GM19324 (cell line): ENCODE results near the gene LYPD4.

Experiments used
- ATAC-seq: cut with Tn5 transposase; IDR thresholded peaks from one replicate; pipeline ENCODE4 v1.9.1; 2021; ENCODE audit warnings: mild to moderate bottlenecking, moderate library complexity; ENCODE audit not compliant: unreplicated experiment, low FRiP score

LYPD4 gene, protein sequence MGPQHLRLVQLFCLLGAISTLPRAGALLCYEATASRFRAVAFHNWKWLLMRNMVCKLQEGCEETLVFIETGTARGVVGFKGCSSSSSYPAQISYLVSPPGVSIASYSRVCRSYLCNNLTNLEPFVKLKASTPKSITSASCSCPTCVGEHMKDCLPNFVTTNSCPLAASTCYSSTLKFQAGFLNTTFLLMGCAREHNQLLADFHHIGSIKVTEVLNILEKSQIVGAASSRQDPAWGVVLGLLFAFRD

DNA sequence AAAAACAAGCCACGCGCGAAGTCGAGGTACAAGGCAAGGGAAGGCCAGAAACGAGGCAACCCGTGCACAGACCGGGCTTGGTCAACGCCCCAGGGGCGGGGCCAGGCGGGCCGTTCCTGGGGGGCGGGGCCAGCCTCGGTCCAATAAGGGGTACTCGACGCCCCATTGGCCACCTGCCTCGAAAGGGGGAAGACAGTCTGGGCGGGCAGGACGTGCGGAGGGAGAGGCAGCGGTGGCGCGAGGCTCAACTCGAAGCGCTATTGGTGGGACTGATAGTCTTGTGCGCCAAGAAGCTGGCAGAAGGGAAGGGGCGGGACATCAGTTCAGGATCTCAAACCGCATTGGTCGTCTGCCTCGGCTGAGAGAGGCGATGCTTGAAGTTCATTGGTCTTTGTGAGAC, at the start of gene LYPD4:
Gene LYPD4 (minus strand): TSS at position 83 of the 400 bp plus-strand sequence. CDS start 5,398 bp downstream, outside the sequence.
- no peak for ATAC-seq

DNA sequence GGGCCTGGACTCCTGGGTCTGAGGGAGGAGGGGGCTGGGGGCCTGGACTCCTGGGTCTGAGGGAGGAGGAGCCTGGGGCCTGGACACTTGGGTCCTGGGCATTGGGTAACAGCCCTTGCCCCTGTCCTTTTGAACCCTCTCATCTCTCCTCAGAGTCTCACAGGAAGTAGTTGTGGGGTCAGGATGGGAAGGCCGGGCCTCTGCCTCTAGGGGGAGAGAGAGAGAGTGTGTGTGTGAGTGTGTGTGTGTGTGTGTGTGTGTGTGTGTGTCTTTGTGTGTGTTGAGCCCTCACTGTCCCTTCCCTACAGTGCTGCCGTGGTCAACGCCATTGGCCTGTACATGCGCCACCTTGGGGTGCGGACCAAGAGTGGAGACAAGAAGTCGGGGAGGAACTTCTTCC, 49.4 kb upstream of the LYPD4 start:
- no peak for ATAC-seq

DNA sequence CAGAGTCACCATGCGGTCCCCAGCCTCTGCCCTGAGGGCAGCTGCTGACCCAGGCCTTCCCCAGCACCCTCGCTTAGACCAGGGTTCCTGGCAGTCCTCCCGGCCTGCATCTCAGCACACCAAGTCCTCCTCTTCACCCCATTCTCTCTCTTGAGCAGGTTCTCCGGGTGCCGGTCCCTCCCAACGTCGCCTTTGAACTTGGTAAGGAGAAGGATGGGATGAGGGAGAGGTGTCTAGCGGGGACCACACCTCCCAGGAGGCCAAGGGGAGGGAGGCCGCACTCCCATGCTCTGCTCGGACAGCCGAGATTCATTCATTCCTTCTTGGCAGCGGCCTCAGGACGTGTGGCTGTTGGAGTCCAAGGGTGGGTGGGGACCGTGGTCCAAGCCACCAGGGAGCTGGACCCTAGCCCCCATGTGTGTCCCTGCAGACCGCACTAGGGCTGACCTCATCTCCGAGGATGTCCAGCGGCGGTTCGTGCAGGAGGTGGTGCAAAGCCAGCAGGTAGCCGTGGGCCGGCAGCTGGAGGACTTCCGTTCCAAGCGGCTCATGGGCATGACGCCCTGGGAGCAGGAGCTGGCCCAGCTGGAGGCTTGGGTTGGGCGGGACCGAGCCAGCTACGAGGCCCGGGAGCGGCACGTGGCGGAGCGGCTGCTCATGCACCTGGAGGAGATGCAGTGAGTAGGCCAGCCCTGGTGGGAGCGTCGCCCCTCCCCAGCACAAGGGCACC, 47.9 kb upstream of the LYPD4 start:
- ATAC-seq, result no peak

DNA sequence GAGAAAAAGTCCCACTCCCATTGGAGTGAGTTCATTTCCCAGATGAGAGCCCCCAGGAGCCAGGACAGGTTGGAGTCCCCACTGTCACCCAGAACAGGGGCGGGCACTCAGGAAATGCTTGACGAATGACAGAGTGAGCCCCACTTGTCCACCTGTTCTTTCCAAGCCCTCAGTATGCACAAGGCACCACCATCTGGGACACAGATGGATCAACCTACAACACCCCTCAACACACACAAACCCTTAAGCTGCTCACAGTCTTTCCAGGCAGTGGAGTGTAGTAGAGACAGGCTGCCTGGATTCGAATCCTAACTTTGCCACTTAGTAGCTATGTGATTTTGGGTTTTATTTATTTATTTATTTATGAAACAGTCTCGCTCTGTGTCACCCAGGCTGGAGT, 46.5 kb upstream of the LYPD4 start:
- no peak for ATAC-seq

DNA sequence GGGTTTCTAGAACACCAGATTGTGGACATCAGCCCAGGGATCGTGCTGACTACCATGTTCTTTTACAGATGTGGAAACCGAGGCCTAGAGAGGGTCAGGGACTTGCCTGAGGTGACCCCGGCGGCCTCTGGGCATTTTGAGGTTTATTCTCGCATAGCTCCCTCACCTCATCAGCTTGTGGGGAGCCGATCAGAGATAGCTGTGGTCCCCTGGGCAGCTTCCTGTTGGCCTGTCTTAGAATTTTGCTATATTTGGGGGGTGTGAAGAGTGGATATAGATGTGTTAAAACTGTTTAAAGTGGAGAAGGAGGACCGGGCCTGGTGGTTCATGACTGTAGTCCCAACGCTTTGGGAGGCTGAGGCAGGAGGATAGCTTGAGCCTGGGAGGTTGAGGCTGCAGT, 45.4 kb upstream of the LYPD4 start:
- ATAC-seq, result no peak

DNA sequence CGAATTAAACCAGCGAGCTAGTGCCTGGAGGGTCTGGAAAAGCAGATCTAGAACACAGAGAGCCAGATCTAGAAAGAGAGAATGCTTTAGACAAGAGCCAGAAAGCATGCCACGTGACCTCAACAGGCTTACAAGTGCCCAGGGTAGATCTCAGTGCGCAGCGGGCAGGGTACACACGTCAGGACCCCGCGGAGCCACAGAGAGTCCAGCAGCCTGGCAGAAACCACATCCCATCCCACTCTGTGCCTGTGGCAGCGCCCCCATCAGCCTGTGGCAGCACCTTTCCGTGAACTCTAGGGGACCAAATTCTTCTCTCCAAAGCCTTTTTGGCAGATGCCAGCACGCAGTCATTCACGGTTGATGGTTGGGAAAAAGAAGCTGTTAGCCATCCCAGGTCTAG, 44.4 kb upstream of the LYPD4 start:
- ATAC-seq, result no peak

DNA sequence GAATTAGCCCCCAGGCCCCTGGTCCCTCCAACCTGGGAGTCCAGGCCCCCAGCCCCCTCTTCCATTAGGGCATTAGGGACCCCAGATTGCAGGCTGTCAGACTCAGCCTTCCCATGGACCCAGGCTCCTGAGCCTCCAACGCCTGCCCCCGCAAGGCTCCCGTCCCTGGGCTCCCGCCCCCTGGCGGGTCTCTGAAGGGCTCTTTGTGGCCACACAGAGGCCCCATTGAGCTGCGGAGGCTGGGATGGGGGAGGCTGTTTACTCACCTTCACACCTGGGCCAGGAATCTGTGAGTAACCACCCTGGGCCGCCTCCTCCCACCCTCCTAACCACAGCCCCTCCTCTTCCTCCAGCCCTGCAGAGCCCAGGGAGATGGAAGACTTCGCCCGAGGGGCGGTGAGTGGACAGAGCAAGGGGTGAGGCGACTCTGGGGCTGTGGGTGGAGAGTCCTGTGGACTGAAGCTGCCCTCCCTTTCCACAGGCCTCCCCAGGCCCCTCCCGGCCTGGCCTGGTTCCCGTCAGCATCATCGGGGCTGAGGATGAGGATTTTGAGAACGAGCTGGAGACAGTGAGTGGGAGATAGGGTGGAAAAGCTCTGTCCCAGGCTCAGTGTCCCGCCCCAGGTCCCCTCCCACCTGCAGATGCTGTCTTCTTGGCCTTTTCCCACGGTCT, 43.4 kb upstream of the LYPD4 start:
- no peak for ATAC-seq

DNA sequence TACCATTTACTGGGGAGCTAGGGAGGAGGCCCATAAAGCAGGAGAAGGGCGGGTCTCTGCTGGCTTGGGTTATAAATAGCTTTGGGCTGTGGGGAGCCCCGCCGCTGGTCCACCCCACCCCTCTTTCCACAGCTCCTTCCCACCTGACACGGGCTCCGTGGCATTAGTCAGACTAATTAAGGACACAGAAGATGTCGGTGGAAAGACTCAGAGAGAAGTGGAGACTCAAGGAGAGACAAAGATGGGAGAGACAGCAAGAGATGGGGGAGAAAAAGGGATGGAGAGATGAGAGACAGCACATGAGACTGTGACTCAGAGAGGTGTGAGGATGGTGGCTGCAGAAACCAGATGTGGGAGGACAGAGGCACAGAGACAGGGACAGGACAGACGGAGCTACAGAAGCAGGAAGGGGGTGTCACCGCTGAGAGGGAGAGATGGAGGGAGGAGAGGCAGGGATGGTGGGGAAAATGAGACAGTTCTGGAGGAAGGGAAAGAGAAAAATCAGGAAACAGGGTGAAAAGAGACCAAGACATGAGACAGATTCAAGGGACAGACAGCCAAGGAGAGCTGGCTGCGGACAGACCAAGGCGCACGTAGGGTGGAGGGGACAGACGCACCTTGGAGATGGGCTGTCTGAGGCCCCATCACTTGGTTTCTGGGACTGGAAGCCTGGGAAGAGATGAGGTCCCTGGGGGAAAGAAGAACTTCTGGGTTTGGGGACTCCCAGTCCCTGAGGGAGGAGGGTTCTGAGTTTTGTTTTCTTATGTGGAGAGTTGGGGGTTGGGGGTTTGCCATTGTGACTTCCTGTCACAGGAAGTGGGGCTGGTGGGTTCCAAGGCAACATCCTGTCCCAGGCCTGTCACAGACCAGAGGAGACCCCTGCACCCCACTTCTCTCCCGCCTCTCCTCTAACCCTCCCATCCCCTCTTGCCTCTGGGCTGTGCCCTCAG, 42.6 kb upstream of the LYPD4 start:
- ATAC-seq, result no peak

DNA sequence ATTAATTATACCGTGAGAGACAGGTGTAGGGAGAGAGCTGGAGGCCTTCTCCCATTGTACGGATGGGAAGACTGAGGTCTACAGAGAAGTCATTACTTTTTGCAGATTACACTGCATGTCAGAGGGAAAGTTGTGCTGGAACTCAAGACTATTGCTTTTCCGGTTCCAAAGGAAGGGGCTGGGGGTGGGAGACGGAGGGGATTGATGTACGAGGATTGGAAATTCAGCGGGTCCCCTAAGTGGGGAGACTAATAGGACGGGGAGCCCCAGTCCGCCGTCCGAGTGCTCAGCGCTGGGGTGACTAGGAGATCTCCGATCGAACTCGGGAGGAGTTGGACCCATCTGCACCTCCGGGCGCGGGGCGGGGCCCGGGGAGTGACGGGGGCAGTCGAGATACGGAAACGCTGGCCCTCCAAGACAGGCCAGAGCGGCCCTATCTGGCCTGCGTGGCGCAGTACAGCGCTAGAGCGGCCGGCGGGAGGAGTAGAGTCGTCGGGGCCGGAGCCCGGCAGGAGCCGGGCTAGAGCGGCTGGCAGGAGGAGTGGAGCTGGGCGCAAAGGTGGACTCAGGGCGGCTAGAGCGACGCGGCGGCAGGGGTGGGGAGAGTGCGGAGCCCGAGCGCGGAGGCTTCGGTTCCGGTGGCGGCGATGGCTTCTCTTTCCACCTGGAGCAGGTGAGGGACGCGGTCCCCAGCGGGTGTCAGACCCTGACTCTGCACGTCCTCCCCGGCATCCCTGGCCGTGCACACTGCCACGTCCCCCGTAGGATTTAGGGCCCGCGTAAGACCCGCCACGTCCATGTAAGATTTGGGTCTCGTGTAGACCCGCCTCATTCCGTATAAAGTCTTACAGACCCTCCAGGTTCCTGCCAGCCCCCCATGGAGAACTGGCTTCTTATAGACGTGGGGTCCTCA, 39.6 kb upstream of the LYPD4 start:
- peak; percentile 76 for ATAC-seq

DNA sequence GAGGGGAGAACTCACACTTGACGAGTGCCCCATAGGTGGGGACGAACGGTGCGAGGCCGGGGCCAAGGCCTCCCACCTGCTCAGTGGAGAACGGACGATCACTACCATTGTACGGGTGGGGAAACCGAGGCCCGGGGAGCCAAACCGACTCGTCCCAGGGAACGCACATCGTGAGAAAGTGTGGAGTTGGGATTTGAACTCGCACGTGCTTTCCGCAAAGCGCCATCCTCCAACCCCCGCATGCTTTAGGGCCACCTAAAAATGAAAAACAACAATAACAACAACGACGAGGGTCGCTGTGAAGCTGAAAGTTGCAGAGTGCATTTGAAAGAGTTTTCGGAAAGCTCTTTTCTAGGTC, 39.0 kb upstream of the LYPD4 start:
- ATAC-seq, result peak; percentile 8

DNA sequence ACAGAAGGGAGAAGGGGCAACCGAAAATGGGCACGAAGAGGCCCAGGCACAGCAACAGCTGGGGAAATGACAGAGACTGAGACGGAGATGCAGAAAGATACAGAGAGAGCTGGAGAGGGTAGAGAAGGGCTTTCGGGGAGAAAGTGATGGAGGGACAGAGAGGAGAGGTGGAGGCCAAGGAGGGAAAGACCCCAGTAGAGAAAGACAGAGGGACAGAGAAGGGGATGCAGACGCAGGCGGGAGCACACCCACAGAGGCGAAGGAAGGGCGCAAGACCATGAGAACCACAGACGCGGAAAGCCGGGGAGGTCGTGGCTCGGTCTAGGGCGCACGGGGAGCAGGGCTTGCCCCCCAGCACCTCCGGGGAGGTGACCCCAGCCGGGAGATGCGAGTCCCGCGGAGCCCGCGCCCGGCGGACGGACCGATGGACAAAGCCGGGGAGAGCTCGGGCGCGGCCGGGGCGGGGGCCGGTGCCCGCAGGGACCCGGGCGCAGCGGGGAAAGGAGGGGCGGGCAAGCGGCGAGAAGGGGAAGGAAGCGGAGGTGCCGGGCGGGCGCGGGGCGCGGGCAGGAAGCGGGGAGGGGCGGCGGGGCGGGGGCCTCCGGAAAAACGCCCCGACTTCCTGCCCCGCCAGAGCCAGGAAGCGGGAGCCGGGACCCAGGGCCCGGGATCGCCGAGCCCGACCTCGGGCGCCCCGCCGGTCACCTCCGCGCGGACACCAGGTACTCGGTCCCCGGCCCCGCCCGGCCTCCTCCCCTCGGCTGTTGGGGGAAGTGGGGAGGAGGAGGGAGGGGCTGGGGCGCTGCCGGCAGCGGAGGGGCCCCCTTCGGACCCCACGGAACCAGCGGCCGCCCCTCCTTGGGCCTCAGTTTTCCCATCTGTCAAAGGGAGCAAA, 38.3 kb upstream of the LYPD4 start, which contains the start of gene ARHGEF1:
Gene ARHGEF1 (plus strand): TSS at position 617 of the 895 bp plus-strand sequence. CDS start 4,899 bp downstream, outside the sequence.
- ATAC-seq, result peak; percentile 26

DNA sequence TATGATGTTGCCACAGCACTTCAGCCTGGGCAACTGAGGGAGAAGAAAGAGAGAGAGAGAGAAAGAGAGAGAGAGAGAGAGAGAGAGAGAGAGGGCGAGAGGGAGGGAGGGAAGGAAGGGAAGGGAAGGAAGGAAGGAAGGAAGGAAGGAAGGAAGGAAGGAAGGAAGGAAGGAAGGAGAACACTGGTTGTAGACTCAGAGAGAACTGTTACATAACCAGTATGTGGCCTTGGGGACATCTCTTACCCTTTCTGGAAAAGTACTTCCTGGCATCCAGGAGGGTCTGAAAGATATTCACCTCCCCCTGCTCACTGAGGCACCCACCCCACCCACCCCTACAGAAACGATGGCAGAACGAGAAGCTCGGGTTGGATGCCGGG, 35.8 kb upstream of the LYPD4 start:
- ATAC-seq, result no peak

DNA sequence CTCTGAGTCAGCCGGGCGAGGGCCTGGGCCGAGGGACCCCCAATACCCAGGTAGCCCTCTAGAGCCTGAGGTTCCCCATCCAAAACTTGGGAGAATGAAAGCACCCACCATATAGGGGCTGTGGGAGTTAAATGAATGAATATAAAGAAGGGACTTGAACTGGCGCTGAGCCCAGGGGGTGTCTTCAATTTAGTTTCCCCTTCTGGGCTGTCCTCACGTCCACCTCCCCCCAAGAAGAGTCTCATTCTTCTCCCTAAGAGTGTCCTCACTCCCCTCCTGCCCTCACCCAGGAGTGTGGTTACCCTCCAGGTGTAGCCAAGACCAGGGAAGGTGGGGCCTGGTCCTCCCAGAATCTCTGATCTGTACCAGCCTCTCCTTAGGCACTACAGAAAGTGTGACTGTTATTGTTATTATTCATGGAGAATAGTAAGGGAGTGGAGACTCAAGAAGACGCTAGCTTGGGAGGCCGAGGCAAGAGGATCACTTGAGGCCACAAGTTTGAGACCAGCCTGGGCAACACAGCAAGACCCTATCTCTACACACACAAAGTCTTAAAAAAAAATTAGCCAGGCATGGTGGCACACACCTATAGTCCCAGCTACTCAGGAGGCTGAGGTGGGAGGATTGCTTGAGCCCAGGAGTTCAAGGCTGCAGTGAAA, 35.3 kb upstream of the LYPD4 start:
- ATAC-seq, result no peak

DNA sequence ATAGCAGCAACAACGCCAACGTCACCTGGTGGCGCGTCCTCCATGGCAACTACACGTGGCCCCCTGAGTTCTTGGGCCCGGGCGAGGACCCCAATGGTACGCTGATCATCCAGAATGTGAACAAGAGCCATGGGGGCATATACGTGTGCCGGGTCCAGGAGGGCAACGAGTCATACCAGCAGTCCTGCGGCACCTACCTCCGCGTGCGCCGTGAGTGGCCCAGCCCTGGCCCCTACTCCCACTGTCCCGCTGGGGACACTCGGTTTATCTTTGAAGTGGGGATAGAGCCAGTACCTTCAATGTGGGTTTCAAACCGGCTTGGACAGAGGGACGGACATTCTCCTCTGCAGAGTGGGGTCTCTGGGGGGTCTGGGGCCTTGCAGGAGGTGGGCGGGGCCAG, 34.6 kb upstream of the LYPD4 start:
- no peak for ATAC-seq

DNA sequence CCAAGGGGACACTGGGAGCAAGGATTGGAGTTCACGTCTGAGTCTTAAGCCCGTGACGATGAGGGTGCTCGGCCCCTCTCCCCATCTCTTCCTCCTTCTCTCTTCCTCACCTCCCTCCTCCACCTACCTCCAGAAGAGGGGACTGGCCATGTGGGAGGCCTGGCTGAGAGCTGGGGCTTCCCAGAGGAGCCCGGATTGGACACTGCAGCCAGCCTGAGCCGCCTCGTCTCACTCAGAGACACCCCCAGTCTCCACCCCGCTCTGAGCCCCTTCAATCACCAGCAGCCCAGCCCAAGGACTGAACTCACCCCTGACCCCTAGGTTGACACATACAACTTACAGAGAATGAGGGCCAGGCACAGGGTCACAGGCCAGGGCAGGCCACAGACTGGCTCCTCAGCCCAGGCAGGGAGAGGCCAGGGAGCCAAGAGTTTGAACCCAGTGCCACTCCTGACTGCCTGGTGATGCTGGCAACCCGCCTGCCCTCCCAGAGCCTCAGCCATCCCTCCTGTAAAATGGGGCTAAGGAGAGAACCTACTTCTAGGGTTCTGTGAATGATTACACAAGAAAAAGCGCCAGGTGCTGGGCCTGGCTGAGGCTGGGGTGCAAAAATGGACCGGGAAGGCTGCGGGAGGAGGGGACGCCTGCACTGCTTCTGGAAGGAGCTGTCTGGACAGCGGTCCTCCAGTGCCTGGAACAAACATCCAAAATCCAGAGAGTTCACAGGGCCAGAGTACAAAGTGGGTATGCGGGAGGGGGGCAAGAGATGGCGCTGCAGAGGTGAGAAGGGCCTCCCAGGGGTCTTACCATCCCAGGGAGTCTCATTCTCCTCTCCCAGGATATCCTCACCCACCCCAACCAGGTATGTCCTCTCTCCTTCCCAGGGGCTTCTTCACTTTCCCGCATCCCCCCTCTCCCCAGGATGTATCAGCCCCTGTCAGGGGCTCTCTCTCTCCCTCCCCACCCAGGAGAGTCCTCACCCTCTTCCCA, 33.7 kb upstream of the LYPD4 start:
- no peak for ATAC-seq

DNA sequence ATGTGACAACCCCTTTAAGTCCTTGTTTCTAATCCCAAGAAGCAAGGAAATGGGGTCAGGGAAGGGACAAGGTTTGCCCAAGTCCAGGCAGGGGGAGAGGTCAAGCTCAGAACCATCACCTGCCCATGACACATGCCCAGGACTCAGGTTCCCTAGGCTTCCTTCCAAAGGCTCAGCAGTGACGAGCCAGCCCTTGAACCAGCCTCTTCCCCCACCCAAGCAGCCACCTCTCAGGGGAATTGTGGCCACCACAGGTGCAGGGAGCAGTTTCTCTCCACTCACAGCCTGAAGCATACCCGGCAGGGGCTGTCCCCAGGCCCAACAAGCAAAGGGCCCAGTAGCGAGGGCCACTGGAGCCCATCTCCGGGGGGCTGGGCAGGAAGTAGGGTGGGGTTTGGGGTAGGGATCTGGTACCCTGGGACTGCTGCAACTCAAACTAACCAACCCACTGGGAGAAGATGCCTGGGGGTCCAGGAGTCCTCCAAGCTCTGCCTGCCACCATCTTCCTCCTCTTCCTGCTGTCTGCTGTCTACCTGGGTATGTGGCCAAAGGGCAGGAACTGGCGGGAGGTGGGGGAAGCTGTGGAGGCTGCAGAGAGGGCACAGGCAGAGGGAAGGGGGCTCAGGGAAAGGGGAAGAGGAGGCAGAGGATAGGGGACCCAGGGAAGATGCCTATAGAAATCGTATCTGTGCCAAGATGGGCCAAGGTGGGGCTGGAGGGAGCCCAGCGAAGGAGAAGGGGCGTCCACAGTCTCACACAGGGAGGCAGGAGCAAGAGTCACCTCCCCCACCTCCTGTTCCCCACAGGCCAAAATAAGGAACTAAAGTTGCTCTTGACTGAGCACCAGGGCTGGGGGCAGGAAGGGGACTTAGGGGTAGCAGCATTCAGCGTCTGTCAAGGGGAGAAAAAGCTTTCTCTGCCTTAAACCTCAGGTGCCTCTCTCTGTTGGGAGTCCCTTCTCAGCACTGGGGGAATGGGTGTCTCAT, 32.7 kb upstream of the LYPD4 start, which contains the start of gene CD79A:
Gene CD79A (plus strand): TSS at position 433 of the 986 bp plus-strand sequence. CDS start 26 bp downstream, at position 459.
- peak; percentile 65 for ATAC-seq
